Ovary (tissue), 9 donors: ENCODE results near the gene NUDT16. TPM values are rescaled to one million over a fixed set of nuclear protein-coding genes. Genes with fewer than 3 reads are reported as not detected.

ENCODE experiments used
- DNase-seq, 5 donors: peaks; one replicate each; pipeline ENCODE4 v3.0.0-alpha.2; 2019 to 2020
- H3K27ac ChIP-seq, 2 donors: fragments of 200-600 bp; one replicate each; pipeline versions ENCODE4 v1.5.1 to v1.8.0; 2019 to 2022
- H3K27me3 ChIP-seq: fragments of 200-600 bp; one replicate; pipeline ENCODE4 v1.8.0; 2022
- H3K36me3 ChIP-seq: fragments of 200-600 bp; sonication (generic); one replicate; pipeline ENCODE4 v1.5.1; 2019
- H3K4me1 ChIP-seq: one replicate; pipeline ENCODE4 v1.8.1; 2013; ENCODE audit warnings: mild to moderate bottlenecking, moderate library complexity; ENCODE audit not compliant: insufficient read depth
- H3K4me3 ChIP-seq: fragments of 200-600 bp; sonication (generic); one replicate; pipeline ENCODE4 v1.5.1; 2017
- H3K9me3 ChIP-seq, 2 donors: fragments of 200-600 bp in 1 of 2; sonication (generic) in 1 of 2; one replicate each; pipeline versions ENCODE4 v1.5.1 to v1.8.1; 2013 to 2019; ENCODE audit warnings: mild to moderate bottlenecking in 1 of 2, moderate library complexity in 1 of 2
- EP300 ChIP-seq: sonication (generic); formaldehyde crosslinking; IDR thresholded peaks from one replicate; pipeline ENCODE4 v1.6.1; 2017; ENCODE audit warnings: antibody characterized with exemption
- POLR2A ChIP-seq: fragments of 450-650 bp; IDR thresholded peaks from one replicate; pipeline ENCODE4 v1.6.1; 2017; ENCODE audit warnings: antibody characterized with exemption, mild to moderate bottlenecking, moderate library complexity
- WGBS, 3 donors: extraction: QIAGEN DNeasy Blood & Tissue Kit in 1 of 3; methylation state at CpG; one replicate each; pipeline versions ENCODE4 v1.1.5 to v1.1.7; 2013 to 2017; 5-methylcytosine and 5-hydroxymethylcytosine counted together
- intact Hi-C, 4 donors: fragments of 100-400 bp; cut with DNase I; formaldehyde crosslinking; loops; one replicate each; pipeline versions ENCODE4 v1.11.0 to v1.15.1; 2022 to 2023
- polyA plus RNA-seq, 2 donors: library from polyadenylated mRNA; stranded (reverse); fragments of 200-250 nt in 1 of 2; fragments of 350-450 nt in 1 of 2; fragmentation: Illumina TruSeq in 1 of 2; extraction: RNeasy Lipid Tissue Mini Kit (QIAGEN cat#74804) in 1 of 2; gene quantifications; one replicate each; pipeline ENCODE4 v1.2.3, GENCODE V29; 2013 to 2014
- total RNA-seq, 7 donors: library from RNA; depleted of rRNA in 2 of 7; stranded (reverse); fragments of >200 nt in 2 of 7; fragmentation: NEBNext Ultra II Directional in 3 of 7; extraction: Animal tissue kit (Norgen Biotek cat#: 25700) in 3 of 7; gene quantifications; one replicate each; pipeline versions ENCODE4 v1.1.0 to v1.2.4, GENCODE V29; 2016 to 2023
- TF ChIP-seq, protein P1 (sequence below), 3 donors: fragments of 450-650 bp in 2 of 3; fragments of 200-600 bp in 1 of 3; IDR thresholded peaks; one replicate each; pipeline versions ENCODE4 v1.5.1 to v1.8.0; 2016 to 2022; ENCODE audit warnings: antibody characterized with exemption in 3 of 3, mild to moderate bottlenecking in 1 of 3
- donor health status: DM: no; HTN: no; CAD: no; lungs with moderate emphysema.
- donor health status: DM: no; HTN: no; CAD: no.
- donor health status: Bipolar disorder and iron deficiency.
- donor health status: DM: yes; HTN: yes; CAD: no.
- donor health status: DM: no; HTN: no; CAD: no.
- donor health status: DM: yes; HTN: yes; CAD: no.

NUDT16 gene
- total and polyA plus RNA-seq, 9 donors, result 16.0 to 36.1 (median 29.5) TPM

DNA sequence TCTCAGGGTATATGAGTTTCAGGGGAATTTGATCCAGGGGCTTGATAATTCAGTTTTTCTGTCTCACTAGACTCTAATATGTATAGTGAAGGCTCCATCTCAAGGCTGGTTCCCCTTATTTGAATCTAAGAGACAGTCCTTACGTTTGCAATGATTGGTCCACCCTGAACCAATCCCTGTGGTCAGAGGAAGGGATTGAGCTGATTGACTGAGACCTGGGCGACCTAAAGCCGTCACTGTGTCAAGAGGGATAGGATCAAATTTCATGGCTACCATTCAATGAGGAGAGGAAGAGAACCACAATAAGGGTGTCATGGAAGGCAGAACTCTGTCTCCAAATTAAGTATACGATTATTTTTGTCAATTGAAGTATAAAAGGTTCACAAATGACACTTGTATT is 16.3 kb downstream of the NUDT16 start:
- Histone ChIP-seq H3K27me3 (no peaks in the 10 kb centered on the region), H3K36me3 (no peaks in the 10 kb centered on the region), H3K4me3 (no peak overlapping the region), H3K27ac (no peak overlapping the region), H3K9me3 (no peaks in the 10 kb centered on the region), H3K4me1 (no peaks in the 10 kb centered on the region)
- DNase-seq, result no peak
- no peak for TF ChIP-seq POLR2A
- TF ChIP-seq, protein P1, sequence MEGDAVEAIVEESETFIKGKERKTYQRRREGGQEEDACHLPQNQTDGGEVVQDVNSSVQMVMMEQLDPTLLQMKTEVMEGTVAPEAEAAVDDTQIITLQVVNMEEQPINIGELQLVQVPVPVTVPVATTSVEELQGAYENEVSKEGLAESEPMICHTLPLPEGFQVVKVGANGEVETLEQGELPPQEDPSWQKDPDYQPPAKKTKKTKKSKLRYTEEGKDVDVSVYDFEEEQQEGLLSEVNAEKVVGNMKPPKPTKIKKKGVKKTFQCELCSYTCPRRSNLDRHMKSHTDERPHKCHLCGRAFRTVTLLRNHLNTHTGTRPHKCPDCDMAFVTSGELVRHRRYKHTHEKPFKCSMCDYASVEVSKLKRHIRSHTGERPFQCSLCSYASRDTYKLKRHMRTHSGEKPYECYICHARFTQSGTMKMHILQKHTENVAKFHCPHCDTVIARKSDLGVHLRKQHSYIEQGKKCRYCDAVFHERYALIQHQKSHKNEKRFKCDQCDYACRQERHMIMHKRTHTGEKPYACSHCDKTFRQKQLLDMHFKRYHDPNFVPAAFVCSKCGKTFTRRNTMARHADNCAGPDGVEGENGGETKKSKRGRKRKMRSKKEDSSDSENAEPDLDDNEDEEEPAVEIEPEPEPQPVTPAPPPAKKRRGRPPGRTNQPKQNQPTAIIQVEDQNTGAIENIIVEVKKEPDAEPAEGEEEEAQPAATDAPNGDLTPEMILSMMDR (IDR thresholded peaks at IDR 0.05), result no peak
- no peak for TF ChIP-seq EP300
- intact Hi-C loops, result no loop called here
- 68 to 76% (median 71%) methylated on average over 4 of the region's 4 CpGs for WGBS, 3 donors

DNA sequence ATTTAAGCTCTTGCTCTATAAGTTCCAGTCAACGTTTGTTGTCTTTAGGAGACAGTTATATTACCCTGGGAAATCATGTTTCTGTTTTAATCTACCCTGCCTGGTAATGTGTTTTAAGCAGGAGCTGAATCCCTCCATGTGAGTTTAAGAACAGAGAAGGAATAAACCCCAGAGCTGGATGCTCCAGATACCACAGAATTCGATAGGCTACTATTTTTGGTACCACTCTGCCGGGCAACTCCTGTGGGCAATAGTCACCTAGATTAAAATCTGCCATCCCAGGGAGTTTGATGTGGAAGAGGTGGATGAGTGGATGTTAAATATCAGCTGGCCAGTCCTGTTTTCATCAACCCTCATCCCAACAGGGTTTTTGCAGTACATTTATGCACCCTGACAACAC is 20.4 kb downstream of the NUDT16 start:
- Histone ChIP-seq H3K4me1 (no peaks in the 10 kb centered on the region), H3K27me3 (no peaks in the 10 kb centered on the region), H3K36me3 (no peaks in the 10 kb centered on the region), H3K9me3 (no peaks in the 10 kb centered on the region), H3K4me3 (no peak overlapping the region), H3K27ac (no peak overlapping the region)
- DNase-seq, result no peak
- intact Hi-C loops, result no loop called here
- 46 to 56% (median 54%) methylated on average over 3 of the region's 3 CpGs for WGBS, 3 donors
- TF ChIP-seq, protein P1 (IDR thresholded peaks at IDR 0.05), result no peak
- TF ChIP-seq POLR2A, result no peak
- no peak for TF ChIP-seq EP300

DNA sequence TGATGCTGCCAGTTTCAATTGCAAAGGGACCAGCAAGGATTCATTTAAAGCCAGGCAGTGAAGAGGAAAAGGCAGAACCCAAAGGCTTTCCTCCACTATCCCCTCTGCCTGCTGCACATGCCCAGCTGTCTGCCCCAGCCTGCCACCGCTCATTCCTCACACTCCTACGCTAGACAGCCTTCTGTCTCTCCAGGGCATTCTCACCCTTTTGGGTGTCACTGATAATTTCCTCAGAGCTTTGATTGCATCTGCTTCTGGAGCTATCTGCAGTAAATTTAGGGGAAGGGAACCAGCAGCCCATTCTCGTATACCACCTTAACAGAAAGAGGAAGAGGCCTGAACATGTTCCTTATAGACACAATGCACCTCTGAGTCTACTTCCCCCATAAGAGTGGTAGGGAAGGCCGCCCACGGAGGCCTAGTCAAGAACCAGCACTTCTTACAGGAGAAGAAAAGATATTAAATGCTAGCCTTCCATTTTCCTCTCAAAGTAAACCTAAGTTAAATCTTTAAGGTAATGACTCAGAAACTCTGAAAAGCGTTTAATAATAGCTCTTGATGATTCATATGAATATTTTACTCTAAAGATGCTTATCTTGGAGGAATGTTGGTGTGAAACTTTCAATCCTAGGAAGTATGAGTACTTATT is 20.9 kb downstream of the NUDT16 start:
- TF ChIP-seq, protein P1 (IDR thresholded peaks at IDR 0.05), result no peak
- TF ChIP-seq POLR2A, result no peak
- no peaks in the 10 kb centered on the region for H3K36me3 ChIP-seq
- H3K4me3 ChIP-seq, result no peak overlapping the region
- H3K27ac ChIP-seq, result no peak overlapping the region
- no peaks in the 10 kb centered on the region for H3K4me1 ChIP-seq
- WGBS, 3 donors, result 75 to 84% (median 82%) methylated on average over 6 of the region's 6 CpGs
- DNase-seq, result no peak
- H3K9me3 ChIP-seq, result no peaks in the 10 kb centered on the region
- no peaks in the 10 kb centered on the region for H3K27me3 ChIP-seq
- intact Hi-C loops, result no loop called here

DNA sequence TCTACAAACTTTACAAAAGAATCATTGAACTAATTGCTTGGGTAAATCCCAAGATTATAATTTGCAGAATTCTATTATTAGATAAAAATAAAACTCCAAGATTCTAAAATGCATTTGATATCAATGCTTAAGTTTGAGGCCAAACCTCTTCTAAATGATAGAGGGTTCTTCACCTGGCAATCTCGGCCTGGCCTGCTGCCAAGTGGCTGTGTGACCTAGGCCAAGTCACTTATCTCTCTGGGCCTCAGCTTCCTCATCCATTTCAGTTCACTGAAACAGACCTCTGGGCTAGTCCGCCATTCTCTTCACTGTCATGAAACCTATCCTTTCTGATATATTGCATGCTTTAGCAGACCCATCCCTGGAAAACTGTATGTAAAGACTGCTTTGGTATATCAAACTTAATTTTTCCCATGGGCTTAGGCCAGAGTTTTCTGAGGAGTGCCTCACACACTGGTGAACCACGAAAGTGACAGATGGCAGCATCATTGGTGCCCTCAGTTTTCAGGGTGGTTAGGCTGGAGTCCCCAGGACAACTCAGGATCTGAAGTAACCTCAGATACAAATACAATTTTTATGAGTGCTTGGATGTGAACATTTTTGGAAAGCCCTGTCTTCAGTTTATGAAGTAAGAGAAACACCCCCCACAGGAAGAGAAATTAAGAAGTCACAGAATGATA is 21.8 kb downstream of the NUDT16 start:
- Histone ChIP-seq H3K4me1 (no peaks in the 10 kb centered on the region), H3K27me3 (no peaks in the 10 kb centered on the region), H3K4me3 (no peak overlapping the region), H3K9me3 (no peaks in the 10 kb centered on the region), H3K36me3 (no peaks in the 10 kb centered on the region), H3K27ac (no peak overlapping the region)
- 73 to 79% (median 79%) methylated on average over 3 of the region's 3 CpGs for WGBS, 3 donors
- no peak for TF ChIP-seq POLR2A
- TF ChIP-seq EP300, result no peak
- TF ChIP-seq, protein P1 (IDR thresholded peaks at IDR 0.05), result no peak
- intact Hi-C loops, result no loop called here
- DNase-seq, result no peak
